SK-N-SH (cell line): ENCODE measurements around the gene LRRC46. TPM values are rescaled to one million over a fixed set of nuclear protein-coding genes. Genes with fewer than 3 reads are reported as not detected.

Experiments used
- CTCF ChIA-PET: fragments of 300-600, 350-600 bp; formaldehyde crosslinking; extraction: SDS; loops from one replicate; lab custom pipeline; 2021; lab: Yijun Ruan, JAX
- POLR2A ChIA-PET: fragments of 350-600 bp; sonication (Branson Sonifier 250); formaldehyde crosslinking; extraction: SDS; loops from one replicate; lab custom pipeline; 2020; ENCODE audit warnings: antibody characterized with exemption, inconsistent platforms; lab: Yijun Ruan, JAX
- DNase-seq: peaks from one replicate; pipeline ENCODE4 v3.0.0; 2012
- H2AFZ ChIP-seq: fragments of 200-600 bp; sonication (generic); 2 replicates; pipeline ENCODE4 v1.8.1; 2016; ENCODE audit warnings: antibody characterized with exemption, mild to moderate bottlenecking, low read depth
- H3F3A ChIP-seq: fragments of 200-600 bp; sonication (generic); replicated peaks from 2 replicates; pipeline ENCODE3; 2016; ENCODE audit warnings: antibody characterized with exemption, mild to moderate bottlenecking; ENCODE audit not compliant: insufficient read depth
- H3K27ac ChIP-seq, 2 experiments: fragments of 200-500 bp in 1 of 2; fragments of 200-600 bp in 1 of 2; sonication (Bioruptor generic) in 1 of 2; sonication (generic), shearing (Covaris generic) in 1 of 2; 2 replicates each; pipeline versions ENCODE4 v1.5.1 to v1.6.1; 2014 to 2016; ENCODE audit warnings: low read depth in 2 of 2, inconsistent platforms in 1 of 2, low read length in 1 of 2, mild to moderate bottlenecking in 1 of 2, mixed read lengths in 1 of 2
- H3K27me3 ChIP-seq: fragments of 200-600 bp; sonication (generic), shearing (Covaris generic); 2 replicates; pipeline ENCODE4 v1.6.1; 2016; ENCODE audit warnings: mixed run types; ENCODE audit not compliant: insufficient read depth
- H3K36me3 ChIP-seq, 2 experiments: fragments of 200-500 bp in 1 of 2; fragments of 200-600 bp in 1 of 2; sonication (Bioruptor generic) in 1 of 2; sonication (generic) in 1 of 2; replicated peaks in 1 of 2; 2 replicates each; pipeline versions ENCODE3 to v1.5.1; 2014 to 2016; ENCODE audit warnings: low read length in 1 of 2, mild to moderate bottlenecking in 1 of 2; ENCODE audit not compliant: insufficient read depth in 2 of 2, control insufficient read depth in 1 of 2
- H3K4me1 ChIP-seq, 2 experiments: fragments of 200-500 bp in 1 of 2; fragments of 200-600 bp in 1 of 2; sonication (Bioruptor generic) in 1 of 2; sonication (generic), shearing (Covaris generic) in 1 of 2; 2 replicates each; pipeline versions ENCODE4 v1.5.1 to v1.6.1; 2014 to 2016; ENCODE audit warnings: low read depth in 1 of 2, low read length in 1 of 2, mixed run types in 1 of 2; ENCODE audit not compliant: insufficient read depth in 2 of 2, control insufficient read depth in 1 of 2
- H3K4me2 ChIP-seq: fragments of 200-600 bp; sonication (generic), shearing (Covaris generic); 2 replicates; pipeline ENCODE4 v1.6.1; 2017; ENCODE audit warnings: mixed run types
- H3K4me3 ChIP-seq, 2 experiments: fragments of 200-500 bp in 1 of 2; fragments of 200-600 bp in 1 of 2; sonication (Bioruptor generic) in 1 of 2; sonication (generic), shearing (Covaris generic) in 1 of 2; 2 replicates each; pipeline versions ENCODE4 v1.5.1 to v1.8.1; 2014 to 2016; ENCODE audit warnings: low read depth in 2 of 2, inconsistent platforms in 1 of 2, low read length in 1 of 2, mild to moderate bottlenecking in 1 of 2, mixed read lengths in 1 of 2, moderate library complexity in 1 of 2
- H3K79me2 ChIP-seq: fragments of 200-600 bp; sonication (generic); 2 replicates; pipeline ENCODE4 v1.8.1; 2017; ENCODE audit warnings: mild to moderate bottlenecking; ENCODE audit not compliant: insufficient read depth
- H3K9ac ChIP-seq: fragments of 200-600 bp; sonication (generic); 2 replicates; pipeline ENCODE4 v1.6.1; 2017; ENCODE audit warnings: mixed run types
- H3K9me2 ChIP-seq: fragments of 200-600 bp; sonication (generic); 2 replicates; pipeline ENCODE4 v1.6.1; 2017; ENCODE audit warnings: mixed run types
- H3K9me3 ChIP-seq: fragments of 200-600 bp; sonication (generic); 2 replicates; pipeline ENCODE4 v1.6.1; 2017; ENCODE audit warnings: mixed run types, mild to moderate bottlenecking, moderate library complexity
- H4K20me1 ChIP-seq: fragments of 200-600 bp; sonication (generic); 2 replicates; pipeline ENCODE4 v1.6.1; 2017; ENCODE audit warnings: mild to moderate bottlenecking, mixed run types; ENCODE audit not compliant: insufficient read depth
- CHD2 ChIP-seq: fragments of 150-350 bp; IDR thresholded peaks from 2 replicates; pipeline ENCODE4 v1.6.1; 2018; ENCODE audit warnings: low read length; ENCODE audit not compliant: partially characterized antibody
- FOSL2 ChIP-seq: IDR thresholded peaks from 2 replicates; pipeline ENCODE4 v1.4.0; 2012; ENCODE audit warnings: low read depth, mild to moderate bottlenecking, moderate library complexity, borderline replicate concordance
- FOXM1 ChIP-seq: IDR thresholded peaks from 2 replicates; pipeline ENCODE4 v1.4.0; 2012; ENCODE audit warnings: low read depth, mild to moderate bottlenecking
- NFIC ChIP-seq: IDR thresholded peaks from 2 replicates; pipeline ENCODE4 v1.4.0; 2012; ENCODE audit warnings: borderline replicate concordance
- POLR2AphosphoS5 ChIP-seq: IDR thresholded peaks from 2 replicates; pipeline ENCODE4 v1.6.1; 2012; ENCODE audit warnings: low read depth, low read length
- TEAD4 ChIP-seq: IDR thresholded peaks from 2 replicates; pipeline ENCODE4 v1.4.0; 2012; ENCODE audit warnings: mild to moderate bottlenecking, borderline replicate concordance; ENCODE audit not compliant: insufficient read depth
- WGBS: methylation state at CpG from one replicate; pipeline ENCODE4 v1.1.6; 2017; ENCODE audit warnings: low lambda C conversion rate; 5-methylcytosine and 5-hydroxymethylcytosine counted together
- polyA plus RNA-seq, 3 experiments: library from polyadenylated mRNA; depleted of rRNA; stranded (reverse); fragments of >200 nt; gene quantifications; 2 replicates each; pipeline ENCODE4 v1.2.3, GENCODE V29; 2012
- TF ChIP-seq, protein P1 (sequence below): IDR thresholded peaks from 2 replicates; pipeline ENCODE4 v1.4.0; 2012; ENCODE audit warnings: low read depth, borderline replicate concordance

The LRRC46 gene
- polyA plus RNA-seq, 1 of the 3 experiments (the other 2 are of a cell fraction) = 1.6 TPM

DNA sequence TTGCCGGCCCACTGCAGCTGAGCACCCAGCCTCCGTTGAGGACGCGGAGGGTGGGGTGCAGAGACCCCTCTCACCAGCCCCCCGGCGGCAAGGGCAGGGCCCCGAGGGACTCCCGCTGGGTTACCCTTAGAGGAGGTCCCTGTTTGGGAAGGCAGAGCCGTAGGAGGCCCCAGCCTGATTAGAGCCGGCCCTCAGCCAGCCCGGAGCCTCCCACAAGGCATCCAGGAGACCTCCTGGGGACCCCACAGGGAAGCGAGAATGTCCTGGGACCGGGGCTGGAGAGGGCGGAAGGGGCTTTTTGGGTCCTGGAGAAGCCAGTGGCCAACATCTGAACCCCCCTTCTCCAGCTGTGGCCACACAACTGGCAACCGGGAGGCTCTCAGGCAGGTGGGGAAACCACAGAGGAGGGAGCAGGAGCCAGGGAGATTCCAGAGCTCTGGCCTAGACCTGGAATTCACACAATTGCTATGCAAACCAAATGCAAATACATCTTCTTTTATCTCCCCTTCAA, 41.2 kb downstream of the LRRC46 start:
- POLR2A ChIA-PET = interaction anchor here (1.2 kb wide), 1 partner anchor 9 kb away, joined by 3 read pairs; no protein-coding TSS in a partner anchor
- Histone ChIP-seq H3K9ac (no peak overlapping the region), H3K9me2 (no peaks in the 10 kb centered on the region), H3K27ac (no peak overlapping the region), H3K4me2 (no peak overlapping the region), H2AFZ (no peak overlapping the region), H3F3A (no peaks in the 10 kb centered on the region), H3K4me3 (no peak overlapping the region), H3K4me1 (no peaks in the 10 kb centered on the region), H4K20me1 (no peaks in the 10 kb centered on the region), H3K9me3 (no peaks in the 10 kb centered on the region), H3K27me3 (peaks cover 67% of the 10 kb centered on the region), H3K36me3 (no peaks in the 10 kb centered on the region), H3K79me2 (no peaks in the 10 kb centered on the region)
- no peak for TF ChIP-seq TEAD4
- no peak for TF ChIP-seq FOSL2
- TF ChIP-seq POLR2AphosphoS5 = no peak
- CTCF ChIA-PET = interaction anchor here (1.1 to 9.4 kb wide), 7 partner anchors 11 to 32 kb away, joined by 3 to 108 read pairs (median 7); partner anchors contain the start of gene SCRN2
- DNase-seq = no peak
- 63% methylated on average over 15 of the region's 15 CpGs for WGBS

DNA sequence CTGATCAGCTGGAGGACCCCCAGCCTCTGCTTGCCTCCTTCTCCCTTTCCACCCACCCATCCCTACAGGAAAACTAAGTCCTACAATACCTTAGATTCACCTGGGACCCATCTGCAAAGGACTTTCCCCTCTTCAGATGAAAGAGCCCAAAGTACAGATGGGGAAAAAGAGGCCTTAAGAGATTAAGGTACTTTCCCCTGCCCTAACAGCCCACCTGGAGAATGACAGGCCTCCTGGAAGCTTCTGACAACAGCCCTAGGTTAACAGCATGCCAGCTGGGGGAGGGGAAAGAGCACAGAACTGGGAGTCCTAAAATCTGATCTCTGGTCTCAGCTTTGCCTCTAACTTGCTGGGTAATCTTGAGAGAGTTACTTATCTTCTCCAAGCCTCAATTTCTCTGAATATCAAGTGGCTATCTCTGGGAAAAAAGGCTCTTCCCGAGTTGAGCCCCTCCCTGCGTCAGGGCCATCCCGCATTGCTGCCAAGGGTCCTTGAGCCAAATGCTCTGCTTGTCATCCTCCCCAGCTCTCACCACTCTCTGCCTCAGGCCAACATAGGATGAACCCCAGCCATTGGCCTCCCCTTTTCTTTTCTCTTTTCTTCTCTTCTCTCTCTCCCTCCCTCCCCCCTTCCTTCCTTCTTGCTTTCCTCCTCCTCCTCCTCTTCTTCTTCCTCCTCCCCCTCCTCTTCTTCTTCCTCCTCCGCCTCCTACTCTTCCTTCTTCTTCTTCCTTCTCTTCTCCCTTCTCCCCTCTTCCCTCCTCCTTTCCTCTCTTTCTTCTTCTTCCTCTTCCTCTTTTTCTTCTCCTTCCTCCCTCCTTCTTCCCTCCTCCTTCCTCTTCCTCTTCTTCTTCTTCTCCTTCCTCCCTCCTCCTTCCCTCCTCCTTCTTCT, 42.0 kb downstream of the LRRC46 start:
- H2AFZ ChIP-seq = no peak overlapping the region
- peaks cover 0 to under 1% of the 10 kb centered on the region in 2 experiments; a peak in 1 of 4 replicates for H3K4me1 ChIP-seq
- no peaks in the 10 kb centered on the region for H3K36me3 ChIP-seq
- ChIA-PET CTCF (interaction anchor here (1.1 to 9.4 kb wide), 4 partner anchors 16 to 32 kb away, joined by 3 to 108 read pairs (median 20); partner anchors contain the start of gene SCRN2), POLR2A (interaction anchor here (1.2 kb wide), 1 partner anchor 10 kb away, joined by 3 read pairs; no protein-coding TSS in a partner anchor)
- H3K4me2 ChIP-seq = no peak overlapping the region
- 52% methylated on average over 4 of the region's 4 CpGs for WGBS
- no peak overlapping the region for H3K4me3 ChIP-seq
- H3K9me2 ChIP-seq = no peaks in the 10 kb centered on the region
- no peak overlapping the region for H3K27ac ChIP-seq
- H4K20me1 ChIP-seq = no peaks in the 10 kb centered on the region
- DNase-seq = no peak
- H3K9ac ChIP-seq = no peak overlapping the region
- H3K27me3 ChIP-seq = peaks cover 73% of the 10 kb centered on the region
- no peaks in the 10 kb centered on the region for H3K9me3 ChIP-seq
- no peaks in the 10 kb centered on the region for H3K79me2 ChIP-seq
- no peaks in the 10 kb centered on the region for H3F3A ChIP-seq
- TF ChIP-seq CHD2 = no peak
- TF ChIP-seq FOXM1 = no peak
- no peak for TF ChIP-seq NFIC
- TF ChIP-seq POLR2AphosphoS5 = no peak
- TF ChIP-seq, protein P1, sequence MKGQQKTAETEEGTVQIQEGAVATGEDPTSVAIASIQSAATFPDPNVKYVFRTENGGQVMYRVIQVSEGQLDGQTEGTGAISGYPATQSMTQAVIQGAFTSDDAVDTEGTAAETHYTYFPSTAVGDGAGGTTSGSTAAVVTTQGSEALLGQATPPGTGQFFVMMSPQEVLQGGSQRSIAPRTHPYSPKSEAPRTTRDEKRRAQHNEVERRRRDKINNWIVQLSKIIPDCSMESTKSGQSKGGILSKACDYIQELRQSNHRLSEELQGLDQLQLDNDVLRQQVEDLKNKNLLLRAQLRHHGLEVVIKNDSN = no peak
- TF ChIP-seq, all 33 proteins: peak for 0
